GM23338 (cell line): ENCODE data around the gene SCP2. TPM values are rescaled to one million over a fixed set of nuclear protein-coding genes. Genes with fewer than 3 reads are reported as not detected.

Experiments
- ATAC-seq: fragments of 200-7000 bp; cut with Tn5 transposase; 3 replicates; pipeline ENCODE4 v1.9.1; 2020
- DNase-seq: peaks from one replicate; pipeline ENCODE4 v3.0.0-alpha.2; 2015; ENCODE audit warnings: low spot score
- H2AFZ ChIP-seq: fragments of 200-600 bp; sonication (generic); 2 replicates; pipeline ENCODE4 v1.8.0; 2016; ENCODE audit warnings: antibody characterized with exemption, mild to moderate bottlenecking, moderate library complexity
- H3F3A ChIP-seq: fragments of 200-600 bp; sonication (generic); replicated peaks from 2 replicates; pipeline ENCODE4 v1.8.0; 2017; ENCODE audit warnings: antibody characterized with exemption, mixed run types, low read depth
- H3K27ac ChIP-seq: fragments of 200-600 bp; sonication (generic); 2 replicates; pipeline ENCODE4 v1.6.1; 2016; ENCODE audit warnings: low read depth
- H3K27me3 ChIP-seq: fragments of 200-600 bp; sonication (generic); 2 replicates; pipeline ENCODE4 v1.8.0; 2016; ENCODE audit warnings: mild to moderate bottlenecking, mixed run types, moderate library complexity; ENCODE audit not compliant: insufficient read depth
- H3K36me3 ChIP-seq: fragments of 200-600 bp; sonication (generic); 2 replicates; pipeline ENCODE4 v1.8.0; 2016; ENCODE audit warnings: mild to moderate bottlenecking; ENCODE audit not compliant: insufficient read depth
- H3K4me1 ChIP-seq: fragments of 200-600 bp; sonication (generic); 2 replicates; pipeline ENCODE4 v1.8.0; 2016; ENCODE audit warnings: mild to moderate bottlenecking, moderate library complexity; ENCODE audit not compliant: insufficient read depth
- H3K4me2 ChIP-seq: fragments of 200-600 bp; sonication (generic); 2 replicates; pipeline ENCODE4 v1.7.1; 2017; ENCODE audit warnings: mixed run types
- H3K4me3 ChIP-seq: fragments of 200-600 bp; sonication (generic); 2 replicates; pipeline ENCODE4 v1.6.1; 2016; ENCODE audit warnings: mixed run types
- H3K79me2 ChIP-seq: fragments of 200-600 bp; sonication (generic); replicated peaks from 2 replicates; pipeline ENCODE4 v1.8.0; 2017; ENCODE audit warnings: mild to moderate bottlenecking; ENCODE audit not compliant: insufficient read depth
- H3K9me2 ChIP-seq: fragments of 200-600 bp; sonication (generic); 2 replicates; pipeline ENCODE4 v1.8.0; 2017; ENCODE audit not compliant: insufficient read depth
- H4K20me1 ChIP-seq: fragments of 200-600 bp; sonication (generic); replicated peaks from 2 replicates; pipeline ENCODE4 v1.8.0; 2017; ENCODE audit warnings: mild to moderate bottlenecking; ENCODE audit not compliant: insufficient read depth
- H3K27ac Mint-ChIP-seq: 2 replicates; pipeline ENCODE4 v1.8.0; 2020; ENCODE audit warnings: inconsistent platforms, mild to moderate bottlenecking, moderate library complexity, mixed read lengths
- H3K27me3 Mint-ChIP-seq: 3 replicates; pipeline ENCODE4 v1.8.0; 2022; ENCODE audit warnings: low read depth, mild to moderate bottlenecking, moderate library complexity, mixed read lengths, inconsistent platforms; ENCODE audit not compliant: insufficient read depth, poor library complexity
- H3K36me3 Mint-ChIP-seq: 3 replicates; pipeline ENCODE4 v1.8.0; 2021; ENCODE audit warnings: low read depth, mild to moderate bottlenecking, inconsistent platforms, moderate library complexity, mixed read lengths
- H3K4me1 Mint-ChIP-seq: 3 replicates; pipeline ENCODE4 v1.8.0; 2020; ENCODE audit warnings: mild to moderate bottlenecking, inconsistent platforms, mixed read lengths
- H3K4me3 Mint-ChIP-seq: 3 replicates; pipeline ENCODE4 v1.8.0; 2021; ENCODE audit warnings: moderate library complexity, mild to moderate bottlenecking, inconsistent platforms, mixed read lengths
- H3K9me3 Mint-ChIP-seq: 3 replicates; pipeline ENCODE4 v1.8.0; 2020; ENCODE audit warnings: moderate library complexity, mild to moderate bottlenecking, inconsistent platforms, mixed read lengths
- EZH2 ChIP-seq: fragments of 200-600 bp; sonication (generic); IDR thresholded peaks from one replicate; pipeline ENCODE4 v1.8.0; 2017; ENCODE audit warnings: antibody characterized with exemption, mild to moderate bottlenecking, low read depth; ENCODE audit not compliant: unreplicated experiment
- EZH2phosphoT487 ChIP-seq: fragments of 200-600 bp; sonication (generic); IDR thresholded peaks from one replicate; pipeline ENCODE4 v1.8.1; 2018; ENCODE audit warnings: antibody characterized with exemption; ENCODE audit not compliant: unreplicated experiment
- NANOG ChIP-seq: IDR thresholded peaks from 2 replicates; pipeline ENCODE4 v1.6.1; 2016; ENCODE audit warnings: antibody characterized with exemption, borderline replicate concordance
- POLR2AphosphoS5 ChIP-seq: IDR thresholded peaks from 2 replicates; pipeline ENCODE4 v1.6.1; 2016; ENCODE audit warnings: antibody characterized with exemption, low read depth
- ZNF114 ChIP-seq: fragments of 250-450 bp; sonication (Bioruptor Pico); IDR thresholded peaks from 2 replicates; pipeline ENCODE4 v1.5.0; 2020; ENCODE audit warnings: mild to moderate bottlenecking, moderate library complexity
- ZNF462 ChIP-seq: fragments of 250-450 bp; sonication (Bioruptor Pico); IDR thresholded peaks from 2 replicates; pipeline ENCODE4 v1.5.0; 2020; ENCODE audit warnings: mild to moderate bottlenecking, moderate library complexity
- polyA plus RNA-seq: library from polyadenylated mRNA; unstranded; fragments of >200 nt; fragmentation: Nextera tagmentation; extraction: Ambion mirVana; gene quantifications from 2 replicates; pipeline ENCODE4 v1.2.1, GENCODE V29; 2016
- total RNA-seq: library from RNA; depleted of rRNA; stranded (reverse); fragments of >200 nt; shearing (Covaris generic); gene quantifications from 2 replicates; pipeline ENCODE4 v1.2.3, GENCODE V29; 2014

Gene SCP2
- total and polyA plus RNA-seq, 2 experiments from 2014 or later, result 66.3 to 116 TPM

GRCh38 chr1:52937433-52938182 is 10.5 kb downstream of the SCP2 start (continued):
- no peak for TF ChIP-seq EZH2phosphoT487
- no peak for TF ChIP-seq EZH2
- no peak for TF ChIP-seq NANOG

GRCh38 chr1:52938183-52938451 is 11.0 kb downstream of the SCP2 start:
- no peaks in the 10 kb centered on the region for H3K36me3 Mint-ChIP-seq
- Histone ChIP-seq H2AFZ (no peak overlapping the region), H3K79me2 (no peaks in the 10 kb centered on the region), H3K27me3 (no peaks in the 10 kb centered on the region), H3K4me2 (no peak overlapping the region), H3K4me1 (no peaks in the 10 kb centered on the region), H3K27ac (no peak overlapping the region), H4K20me1 (no peaks in the 10 kb centered on the region), H3K36me3 (no peaks in the 10 kb centered on the region), H3K9me2 (no peaks in the 10 kb centered on the region), H3F3A (no peaks in the 10 kb centered on the region), H3K4me3 (no peak overlapping the region)
- no peak overlapping the region for H3K4me3 Mint-ChIP-seq
- TF ChIP-seq EZH2, result no peak
- no peak for TF ChIP-seq ZNF114 (CRISPR knock-in tag)
- no peak for TF ChIP-seq ZNF462
- no peak for TF ChIP-seq POLR2AphosphoS5
- ATAC-seq, result no peak
- H3K9me3 Mint-ChIP-seq, result no peaks in the 10 kb centered on the region
- H3K4me1 Mint-ChIP-seq, result peaks cover 4% of the 10 kb centered on the region; the same call in 2 of the 3 replicates
- H3K27me3 Mint-ChIP-seq, result peaks cover 2% of the 10 kb centered on the region
- no peak overlapping the region for H3K27ac Mint-ChIP-seq
- no peak for DNase-seq
